Cerebellar nuclear complex (tissue), 1 donor: ENCODE data around the gene LRGUK.
"Not testable (repeated sequence)": the region's sequence is repeated elsewhere in the genome, so short reads cannot be mapped to it uniquely, and the experiment has no call there.

ENCODE experiments used
- DNase-seq, 2 experiments: peaks; one replicate each; lab custom pipeline; 2025; lab: John Stamatoyannopoulos, UW

LRGUK gene

DNA sequence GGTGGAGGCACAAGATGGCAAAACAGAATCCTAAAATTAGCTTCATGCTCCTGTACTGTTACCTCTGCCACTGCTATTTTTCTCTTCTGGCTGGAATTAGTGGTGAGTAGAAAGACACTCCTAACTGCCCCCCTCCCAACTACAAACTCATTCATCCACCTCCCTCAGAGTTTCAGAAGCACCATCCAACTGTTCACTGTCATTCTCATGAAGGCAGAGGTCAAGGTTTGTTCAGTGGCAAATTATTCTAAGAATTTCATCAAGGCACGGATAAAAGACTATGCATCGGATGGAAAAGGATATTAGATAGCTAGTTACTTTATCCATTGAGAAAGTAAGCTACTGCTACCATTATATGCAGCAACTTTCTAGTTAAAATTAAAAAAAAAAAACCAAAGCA lies 59.7 kb downstream of the LRGUK start:
- no peak for DNase-seq

DNA sequence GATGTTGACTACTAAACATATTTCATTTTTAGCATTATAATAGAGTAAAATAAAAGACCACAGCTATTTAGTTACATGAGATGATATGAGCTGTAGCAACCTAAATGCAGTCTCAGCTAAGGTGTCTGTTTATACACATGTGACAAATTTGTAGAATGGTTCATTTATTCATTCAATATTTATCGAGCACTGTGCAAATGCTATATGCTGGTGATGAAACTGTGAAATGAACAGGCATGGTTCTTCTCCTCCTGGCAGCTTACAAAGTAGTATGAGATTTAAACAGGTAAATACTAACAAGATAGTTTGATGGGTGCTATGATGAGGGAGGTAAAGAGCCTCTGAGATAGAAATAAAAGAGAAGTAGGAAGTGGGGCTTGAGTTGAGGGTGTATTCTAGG lies 60.8 kb downstream of the LRGUK start:
- no peak for DNase-seq

DNA sequence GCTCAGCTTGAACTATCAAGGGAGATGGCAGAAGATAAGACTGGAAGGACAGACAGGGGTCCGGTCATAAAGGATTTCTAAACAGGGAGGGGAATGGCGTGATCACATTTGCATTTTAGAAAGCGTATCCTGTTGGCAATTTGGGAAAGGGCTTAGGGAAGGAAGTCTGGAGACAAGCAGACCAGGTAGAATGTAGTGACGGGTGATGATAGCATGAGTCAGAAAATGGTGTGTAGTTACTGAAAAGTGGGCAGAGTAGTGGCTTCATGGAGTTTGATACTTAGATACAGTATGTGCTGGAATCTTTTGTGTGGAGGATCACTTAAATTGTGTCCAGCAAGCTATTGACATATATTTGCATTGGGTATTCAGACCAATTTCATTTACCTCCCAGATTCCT lies 61.2 kb downstream of the LRGUK start:
- no peak for DNase-seq

DNA sequence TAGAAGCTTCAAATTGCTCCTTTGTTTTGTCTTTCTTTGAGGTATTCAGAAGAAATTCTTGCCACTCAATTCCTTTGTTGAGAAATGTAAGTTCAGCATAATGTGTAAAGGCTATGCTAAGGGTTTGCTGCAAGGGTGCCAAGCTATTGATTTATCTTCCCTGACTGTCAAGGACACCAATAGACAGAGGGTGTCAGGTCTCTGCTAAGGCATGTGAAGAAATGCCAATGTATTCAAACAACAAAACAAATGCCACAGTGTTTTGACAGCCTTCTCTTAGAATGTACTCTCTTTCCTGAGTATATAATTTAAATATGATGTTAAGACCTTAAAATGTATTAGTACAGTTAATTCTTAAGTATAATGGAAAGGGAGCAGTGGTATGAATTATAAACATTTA lies 62.4 kb downstream of the LRGUK start:
- DNase-seq: no peak

DNA sequence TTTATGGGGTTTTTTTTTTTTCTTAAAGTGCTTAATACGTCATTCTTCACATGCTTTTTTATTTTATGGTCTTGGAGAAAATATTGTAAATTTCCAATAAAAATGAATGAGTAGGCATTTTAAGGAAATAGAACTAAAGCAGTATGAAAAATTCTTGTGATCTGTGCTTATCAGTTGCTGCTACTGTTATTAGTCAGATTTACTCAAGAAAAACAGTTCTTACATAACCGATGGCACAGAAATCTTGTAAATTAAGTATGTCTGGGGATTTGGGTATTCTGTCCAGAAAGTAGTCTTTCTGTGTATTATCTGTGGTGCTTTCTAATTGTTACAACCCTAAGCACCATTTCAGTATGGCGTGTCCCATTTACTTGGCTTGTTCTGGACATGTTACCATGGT lies 64.7 kb downstream of the LRGUK start:
- DNase-seq: no peak

DNA sequence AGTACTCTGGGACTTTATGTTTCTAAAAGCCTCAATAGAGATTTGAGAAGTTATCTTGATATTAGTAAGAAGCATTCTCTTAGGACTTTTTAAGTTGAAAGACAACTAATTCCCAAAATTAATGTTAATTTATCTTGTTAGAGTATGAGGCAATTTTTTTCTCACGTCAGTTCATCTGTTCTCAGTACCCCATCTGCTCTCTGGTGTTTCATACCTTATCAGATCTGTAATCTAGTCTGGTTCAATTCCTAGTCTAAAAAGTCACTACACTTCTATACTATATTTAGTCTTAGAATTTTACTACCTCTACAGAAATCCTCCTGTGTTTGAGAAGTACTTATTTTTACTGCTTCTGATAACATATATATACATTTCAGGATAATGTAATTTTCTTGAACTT lies 66.1 kb downstream of the LRGUK start:
- DNase-seq: no peak

DNA sequence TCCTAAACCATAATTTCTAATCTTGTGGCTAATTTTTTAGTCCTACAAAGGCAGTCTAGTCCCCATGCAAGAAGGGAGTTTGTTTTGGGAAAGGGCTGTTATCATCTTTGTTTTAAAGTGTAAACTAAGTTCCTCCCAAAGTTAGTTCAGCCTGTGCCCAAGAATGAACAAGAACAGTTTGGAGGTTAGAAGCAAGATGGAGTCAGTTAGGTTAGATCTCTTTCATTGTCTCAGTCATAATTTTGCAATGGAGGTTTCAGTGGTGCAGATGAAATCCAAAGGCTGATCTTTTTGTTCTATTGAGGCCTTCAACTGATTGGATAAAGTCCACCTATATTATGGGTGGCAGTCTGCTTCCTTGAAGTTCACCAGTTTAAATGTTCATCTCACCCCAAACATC lies 68.1 kb downstream of the LRGUK start:
- DNase-seq: no peak

DNA sequence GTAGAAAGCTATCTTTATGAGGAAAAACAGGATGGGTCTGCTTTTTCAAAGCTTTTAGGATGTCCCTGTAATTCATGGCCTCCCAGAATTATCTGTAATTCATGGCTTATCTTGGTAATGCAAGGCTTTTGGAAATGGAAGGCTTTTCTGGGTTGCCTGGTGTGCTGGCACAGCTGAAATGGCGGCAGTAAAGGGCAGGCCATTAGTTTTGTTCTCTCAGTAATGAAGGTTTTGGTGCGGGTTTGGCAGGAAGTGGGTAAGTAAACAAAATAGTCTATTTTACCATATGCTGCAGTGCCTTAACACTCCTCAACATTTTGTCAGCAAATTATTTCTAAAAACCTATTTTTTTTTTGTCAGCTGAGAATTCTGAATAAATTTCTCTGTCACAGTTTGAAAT lies 69.3 kb downstream of the LRGUK start:
- DNase-seq: no peak

DNA sequence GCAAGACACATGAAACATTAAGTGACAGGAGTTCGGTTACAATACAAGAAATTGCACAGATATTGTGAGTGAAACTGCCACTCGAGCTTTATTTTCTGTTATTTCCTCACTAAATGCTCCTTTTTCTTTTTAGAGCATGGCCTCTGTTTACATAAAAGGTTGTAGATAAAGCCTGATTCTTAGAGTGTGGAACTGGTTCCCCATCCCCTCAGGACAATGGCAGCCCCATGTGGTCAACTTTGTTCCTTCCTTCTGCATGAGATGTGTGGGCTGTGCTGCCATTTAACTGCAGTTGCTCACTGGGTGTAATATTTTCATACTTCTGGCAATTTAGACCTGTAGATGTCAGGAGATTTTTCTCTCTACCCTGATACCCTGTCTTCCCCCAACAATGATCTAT lies 70.2 kb downstream of the LRGUK start:
- no peak for DNase-seq

DNA sequence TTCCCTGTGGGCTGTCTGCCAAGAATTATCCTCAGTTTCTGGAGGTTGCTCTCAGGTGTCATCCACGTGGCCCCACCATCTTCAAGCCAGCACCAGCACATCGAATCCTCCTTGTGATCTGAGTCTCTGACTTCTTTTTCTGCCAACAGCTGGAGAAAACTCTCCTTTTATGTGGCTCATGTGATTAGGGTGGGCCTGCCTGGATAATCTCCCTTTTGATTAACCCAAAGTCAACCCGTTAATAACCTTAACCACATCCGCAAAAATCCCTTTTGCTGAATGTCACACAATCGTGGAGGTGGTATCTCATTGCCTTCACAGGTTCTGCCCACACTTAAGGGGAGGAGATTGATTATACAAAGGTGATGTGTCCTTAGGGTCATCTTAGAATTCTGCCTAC lies 73.8 kb downstream of the LRGUK start:
- DNase-seq: no peak

DNA sequence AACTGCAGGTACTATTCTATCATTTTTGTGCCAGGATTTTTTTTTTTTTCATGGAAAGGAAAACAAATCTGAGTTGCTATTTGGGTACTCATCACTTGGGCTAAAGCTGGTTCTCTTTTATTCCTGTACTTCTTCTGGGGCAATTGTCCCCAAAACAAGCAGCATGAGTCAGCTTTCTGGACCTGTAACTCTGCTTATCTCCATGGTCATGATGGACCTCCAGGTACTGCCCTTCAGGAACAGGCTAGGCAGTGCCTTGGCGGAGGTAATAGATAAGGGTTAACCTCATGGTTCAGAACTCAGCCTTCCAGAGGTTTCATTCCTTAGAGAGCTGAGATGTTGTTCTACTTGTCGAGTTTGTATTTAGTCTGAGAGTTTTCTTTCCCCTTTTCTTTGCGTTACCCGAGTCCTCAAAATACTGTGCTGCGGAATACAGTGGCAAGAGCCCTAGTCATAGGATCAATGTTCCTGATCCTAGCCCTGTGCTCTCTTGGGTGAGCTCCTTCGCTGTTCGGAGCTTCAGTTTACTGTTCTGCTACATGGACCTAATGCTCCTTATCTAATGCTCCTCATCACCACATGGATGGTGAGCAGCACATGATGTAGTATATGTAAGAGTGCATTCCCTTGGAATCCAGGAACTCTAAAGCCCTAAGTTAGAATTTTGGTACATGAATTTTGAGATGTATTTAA lies 74.6 kb downstream of the LRGUK start:
- DNase-seq: no peak

DNA sequence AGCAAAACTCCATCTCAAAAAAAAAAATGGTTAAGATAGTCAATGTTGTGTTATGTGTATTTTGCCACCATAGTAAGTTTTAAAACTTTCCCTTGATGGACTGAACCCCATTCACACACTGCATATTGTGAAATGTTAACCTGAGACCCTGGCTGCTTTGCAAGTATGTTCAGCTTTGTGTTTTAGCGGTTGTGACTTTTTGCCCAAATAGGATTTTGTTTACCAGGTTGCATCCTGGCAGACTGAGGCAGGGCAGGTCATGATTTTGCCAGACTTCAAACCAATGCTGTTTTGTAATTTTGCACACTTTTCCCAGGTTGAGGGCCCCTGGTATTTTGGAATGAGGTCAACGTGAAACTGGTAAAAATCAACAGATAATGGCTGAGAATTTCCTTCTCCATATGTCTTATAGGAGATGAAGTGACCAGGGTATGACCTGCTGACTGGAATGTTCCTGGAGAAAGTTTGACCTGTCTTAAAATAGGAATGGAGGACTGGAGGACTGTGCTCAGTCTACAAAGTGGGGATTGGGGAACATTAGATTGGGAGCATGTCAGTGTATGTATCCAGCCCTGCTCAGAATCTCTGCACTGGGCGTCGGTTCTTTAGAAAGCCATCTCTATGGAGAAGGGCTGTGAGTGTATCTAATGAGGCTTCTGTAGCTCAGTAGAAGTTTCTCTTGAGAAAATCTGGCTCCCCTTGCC lies 76.2 kb downstream of the LRGUK start:
- no peak for DNase-seq

DNA sequence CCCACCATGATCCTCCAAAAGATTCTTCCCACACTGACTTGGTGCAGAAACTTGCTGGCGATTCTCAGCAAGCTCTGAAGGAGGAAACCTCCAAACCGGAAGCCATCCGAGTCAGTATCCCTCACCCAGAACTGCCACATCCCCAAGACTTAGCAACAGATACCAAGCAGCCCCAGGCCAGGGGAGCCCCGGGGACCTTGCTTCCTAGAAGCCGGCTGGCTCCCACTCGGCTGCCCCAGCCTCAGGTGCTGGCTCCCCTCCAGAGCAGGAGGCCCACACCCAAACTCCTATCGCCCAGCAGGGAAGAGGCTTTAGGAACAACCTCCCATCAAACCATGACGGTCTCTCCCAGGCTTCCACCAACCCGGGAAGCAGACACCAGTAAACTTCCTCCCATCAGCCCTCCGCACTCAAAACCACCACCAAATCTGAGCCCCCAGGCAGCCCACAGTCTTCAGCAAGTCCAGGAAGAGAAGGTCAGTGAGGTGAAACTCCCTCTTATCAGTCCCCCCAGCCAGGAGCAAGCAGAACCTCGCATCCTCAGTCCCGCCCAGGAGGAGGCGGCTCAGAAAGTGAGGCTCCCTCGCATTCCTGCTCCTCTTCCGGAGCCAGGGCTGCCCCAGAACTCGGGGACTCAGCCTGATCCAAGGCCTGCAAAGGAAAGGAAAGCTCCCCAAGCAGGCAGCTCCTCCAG lies 82.3 kb downstream of the LRGUK start:
- no peak for DNase-seq

DNA sequence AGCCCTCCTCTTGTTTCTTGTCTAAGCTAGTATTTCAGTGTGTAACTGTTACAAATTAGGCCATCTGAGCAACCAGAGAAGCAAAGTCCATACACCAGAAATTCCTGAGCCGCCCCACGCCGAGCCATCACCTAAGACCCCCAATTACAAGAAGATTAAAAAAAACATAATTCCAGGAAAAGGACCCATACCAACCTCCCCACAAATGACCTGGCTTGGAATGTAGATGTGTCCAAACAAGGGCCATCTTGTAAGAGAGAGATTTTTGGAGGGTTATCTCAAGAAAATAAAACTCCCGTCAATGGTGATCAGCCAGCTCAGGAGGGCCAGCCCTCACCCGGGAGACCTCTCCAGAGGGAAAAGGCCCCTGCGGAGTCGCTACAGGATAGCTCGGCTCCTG lies 83.1 kb downstream of the LRGUK start:
- DNase-seq: no peak

DNA sequence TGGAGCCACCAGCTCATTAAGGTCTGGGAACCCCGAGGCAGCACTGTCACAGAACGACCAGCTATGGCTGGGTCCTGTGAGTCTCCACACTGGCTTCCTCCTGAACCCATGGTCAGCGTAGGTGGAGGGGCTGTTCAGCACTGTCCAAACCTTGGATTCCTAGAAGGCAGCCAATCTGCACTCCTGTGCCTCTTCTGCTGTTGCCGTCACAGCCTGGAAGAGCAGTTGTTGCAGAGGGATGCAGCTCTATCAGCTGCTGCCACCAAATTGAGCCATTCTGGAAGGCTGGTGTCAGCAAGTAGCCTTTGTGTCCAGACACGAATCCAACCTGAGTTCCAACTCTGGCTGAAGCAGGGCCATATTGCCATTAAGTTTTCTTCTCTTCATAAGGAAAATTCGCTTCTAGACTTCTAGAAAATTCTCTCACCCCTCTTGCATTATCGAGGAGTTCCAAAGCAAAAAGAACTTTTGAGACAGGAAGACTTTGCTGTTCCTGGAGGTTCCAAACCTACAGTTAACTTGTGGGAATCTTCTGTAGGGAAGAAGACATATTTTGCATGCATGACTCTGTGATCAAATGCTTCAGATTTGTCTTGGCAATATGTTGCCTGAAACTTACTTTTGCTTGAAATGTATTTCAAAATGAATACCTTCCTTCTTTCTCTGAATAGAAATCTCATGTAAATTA lies 84.0 kb downstream of the LRGUK start:
- DNase-seq: no peak

DNA sequence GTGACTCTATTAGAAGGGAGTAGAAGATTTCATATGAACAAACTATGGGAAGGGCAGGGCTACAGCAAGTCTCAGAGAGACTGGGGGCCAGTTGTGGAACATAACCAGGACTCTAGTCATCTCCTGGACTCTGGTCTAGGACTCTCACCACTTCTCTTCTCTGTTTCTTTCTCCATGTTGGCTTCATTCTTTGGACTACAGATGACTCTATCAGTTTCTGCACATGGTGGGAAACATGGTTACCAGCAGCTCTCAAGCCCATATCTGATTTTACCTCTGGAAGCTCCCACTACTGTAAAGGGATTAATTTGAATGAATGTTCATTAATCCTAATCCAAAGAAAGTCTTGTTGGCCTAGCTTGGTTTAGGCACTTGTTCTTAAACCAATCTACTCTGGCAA lies 84.7 kb downstream of the LRGUK start:
- DNase-seq: no peak

DNA sequence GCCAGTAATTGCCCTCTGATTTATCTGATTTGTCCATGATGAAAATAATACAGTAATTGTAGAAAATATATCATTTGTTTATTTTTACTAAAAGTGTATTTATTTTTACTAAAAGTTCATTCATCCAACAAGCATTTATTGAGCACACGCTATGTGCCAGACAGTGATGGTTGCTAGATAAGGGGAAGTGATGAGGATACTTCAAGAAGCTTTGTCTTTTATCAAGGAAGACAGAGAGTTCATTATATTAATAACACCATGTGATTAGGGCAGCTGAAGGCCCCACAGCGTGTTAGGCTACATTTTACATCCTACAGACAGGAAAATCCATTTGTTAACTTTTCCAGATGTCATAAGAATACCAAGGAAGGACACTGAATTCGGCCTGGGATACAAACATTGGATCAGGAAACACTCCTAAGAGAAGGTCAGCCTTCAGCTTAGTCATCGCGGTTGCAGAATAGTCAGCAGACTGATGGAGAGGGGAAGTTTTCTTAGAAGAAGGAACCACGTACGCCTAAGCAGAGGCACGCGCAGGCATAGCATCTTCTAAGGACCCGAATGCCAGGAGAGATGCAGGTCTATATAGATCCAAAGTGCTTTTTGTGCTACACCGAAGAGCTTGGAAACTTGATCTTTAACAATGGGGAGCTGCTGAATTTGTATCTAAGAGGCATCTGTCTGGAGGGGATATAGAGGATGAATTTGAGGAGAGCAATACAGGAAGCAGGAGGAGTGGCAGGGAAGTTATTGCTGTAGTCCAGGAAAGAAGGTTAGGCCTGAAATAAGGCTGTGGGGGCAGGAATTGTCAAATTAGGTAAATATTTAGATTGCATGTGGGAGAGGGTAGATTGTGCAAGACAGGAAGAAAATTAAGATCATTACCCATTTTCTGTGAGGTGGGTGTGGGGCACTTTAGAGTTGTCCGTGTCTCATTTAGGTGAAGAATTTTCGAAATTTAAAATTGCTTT lies 85.7 kb downstream of the LRGUK start:
- no peak for DNase-seq

DNA sequence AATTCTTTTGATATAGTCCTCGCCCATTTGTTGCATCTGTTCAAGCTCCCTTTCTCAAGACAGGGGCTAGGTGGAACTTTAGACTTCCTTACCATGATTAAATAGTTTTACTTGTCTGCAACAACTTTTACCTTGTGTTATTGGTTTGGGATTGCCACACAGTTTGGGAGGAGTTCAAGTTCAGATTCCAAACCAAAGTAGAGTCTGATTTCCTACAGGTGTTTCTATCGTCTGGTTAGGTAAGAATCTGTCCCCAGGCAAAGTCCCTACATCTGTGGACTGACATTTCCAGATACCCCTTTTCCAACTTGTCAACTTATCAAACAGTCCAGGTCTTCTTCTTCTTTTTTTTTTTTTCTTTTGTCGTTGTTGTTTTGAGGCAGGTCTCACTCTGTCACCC lies 93.1 kb downstream of the LRGUK start:
- DNase-seq: no peak

DNA sequence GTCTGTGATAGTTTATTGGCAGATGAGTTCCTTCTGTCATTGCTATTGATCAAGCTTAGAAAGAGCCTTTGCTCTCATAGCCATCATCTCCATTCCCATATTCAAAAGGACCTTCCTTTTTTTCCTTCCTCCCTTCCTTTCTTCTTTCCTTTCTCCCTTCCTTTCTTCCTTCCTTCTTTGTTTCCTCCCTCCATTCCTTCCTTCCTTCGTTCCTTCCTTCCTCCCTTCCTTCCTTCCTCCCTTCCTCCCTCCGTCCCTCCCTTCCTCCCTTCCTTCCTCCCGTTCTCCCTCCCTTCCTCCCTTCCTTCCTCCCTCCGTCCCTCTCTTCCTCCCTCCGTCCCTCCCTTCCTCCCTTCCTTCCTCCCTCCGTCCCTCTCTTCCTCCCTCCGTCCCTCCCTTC lies 104.2 kb downstream of the LRGUK start:
- DNase-seq: not testable (repeated sequence)

DNA sequence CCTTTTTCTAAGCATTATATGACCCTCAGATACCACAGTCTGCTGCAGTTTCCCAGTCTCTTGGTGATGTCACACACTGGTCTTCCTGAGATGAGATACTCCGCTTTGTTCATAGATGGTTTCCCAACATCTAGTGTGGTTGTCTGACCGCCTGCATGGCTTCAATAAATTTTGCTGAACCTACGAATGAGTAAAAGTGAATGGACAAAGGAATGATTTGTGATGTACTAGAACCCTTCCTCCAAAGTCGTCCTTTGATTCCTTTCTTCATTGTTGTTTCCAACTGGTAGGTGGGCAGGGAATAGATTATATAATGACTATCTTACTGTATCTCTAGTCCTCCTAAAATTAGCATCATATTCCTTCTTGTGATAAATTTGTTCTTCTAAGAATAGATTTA lies 107.1 kb downstream of the LRGUK start:
- no peak for DNase-seq

DNA sequence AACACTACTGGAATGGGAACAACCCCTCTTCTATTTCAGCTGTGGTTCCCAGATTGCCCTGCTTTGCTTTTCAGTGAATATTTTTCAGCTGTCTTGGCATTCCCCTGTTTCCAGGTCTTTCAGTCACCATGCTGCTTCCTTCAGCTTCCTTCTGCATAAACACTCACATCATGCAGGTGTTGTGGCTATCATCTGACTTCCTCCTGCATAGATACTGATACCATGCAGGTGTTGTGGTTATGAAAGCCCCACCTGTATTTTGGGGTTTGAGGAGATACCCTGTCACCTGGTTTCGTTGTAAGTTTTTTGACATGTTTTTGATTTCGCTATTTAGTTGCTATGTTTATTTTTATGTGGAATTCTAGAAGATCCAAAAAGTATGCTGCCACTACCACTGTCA lies 118.1 kb downstream of the LRGUK start:
- no peak for DNase-seq

DNA sequence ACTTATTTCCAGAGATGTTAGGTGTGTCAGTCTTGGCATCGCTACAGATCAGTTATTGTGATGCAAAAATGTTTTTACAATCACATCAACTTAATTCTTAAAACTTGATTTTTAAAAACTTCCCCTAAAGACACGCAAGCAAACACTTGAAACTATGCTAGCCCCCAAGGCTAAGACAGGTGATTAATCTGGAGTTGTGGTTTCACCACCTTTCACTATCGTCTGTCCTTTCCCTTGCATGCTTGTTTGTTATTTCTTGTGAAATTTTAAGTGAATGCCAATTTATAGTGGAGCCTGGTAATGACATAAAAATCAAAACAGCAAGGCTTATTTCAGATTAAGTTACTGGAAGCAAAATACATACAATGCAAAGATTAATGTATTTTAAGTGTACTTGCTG lies 119.2 kb downstream of the LRGUK start:
- no peak for DNase-seq
